ENCODE results near the gene PCDH10. TPM values are rescaled to one million over a fixed set of nuclear protein-coding genes. Genes with fewer than 3 reads are reported as not detected.
A peak's percentile ranks its signal among the peaks of the same experiment; 100 is the strongest.

PCDH10 gene
- total and polyA plus RNA-seq, 4 donors, result 21.6 to 80.9 (median 56.9) TPM

- 8% methylated on average over 2 of the region's 4 CpGs for WGBS (ENCODE audit: insufficient coverage)
- Histone ChIP-seq H3K9me3 (ENCODE audit: control insufficient read depth, insufficient read depth, low read length) (no peaks in the 10 kb centered on the region), H3K4me3 (ENCODE audit: low read depth, low read length) (peak overlapping the region; percentile 83), H3K36me3 (ENCODE audit: control insufficient read depth, insufficient read depth, low read length) (peaks cover 7% of the 10 kb centered on the region), H3K4me1 (ENCODE audit: control insufficient read depth, insufficient read depth, low read length) (peaks cover 28% of the 10 kb centered on the region), H3K27ac (ENCODE audit: low read depth, low read length) (peak overlapping the region; percentile 86), H3K27me3 (ENCODE audit: control insufficient read depth, insufficient read depth, low read length) (peaks cover 10% of the 10 kb centered on the region)
- DNase-seq (ENCODE audit: low read depth in 4 of 6, low spot score in 6 of 6), result peak in 3 of 6 donors; percentile 64 to 92 (median 86)
These were observed 5.6 kb downstream of the PCDH10 start for GRCh38 chr4:133154725-133155124.

- WGBS (ENCODE audit: insufficient coverage), result 23% methylated on average over 3 of the region's 5 CpGs
- peaks cover 3% of the 10 kb centered on the region for H3K27me3 ChIP-seq (ENCODE audit: control insufficient read depth, insufficient read depth, low read length)
- peak overlapping the region; percentile 26 for H3K4me3 ChIP-seq (ENCODE audit: low read depth, low read length)
- peaks cover 18% of the 10 kb centered on the region for H3K4me1 ChIP-seq (ENCODE audit: control insufficient read depth, insufficient read depth, low read length)
- peak in 5 of 6 donors; percentile 52 to 93 (median 81) for DNase-seq (ENCODE audit: low read depth in 4 of 6, low spot score in 6 of 6)
- H3K27ac ChIP-seq (ENCODE audit: low read depth, low read length), result peak overlapping the region; percentile 86
- peaks cover 7% of the 10 kb centered on the region for H3K36me3 ChIP-seq (ENCODE audit: control insufficient read depth, insufficient read depth, low read length)
- no peaks in the 10 kb centered on the region for H3K9me3 ChIP-seq (ENCODE audit: control insufficient read depth, insufficient read depth, low read length)
These were observed 7.0 kb downstream of the PCDH10 start for GRCh38 chr4:133156096-133156495.

GRCh38 chr4:133156556-133156955, 7.5 kb downstream of the PCDH10 start:
- Histone ChIP-seq H3K27me3 (ENCODE audit: control insufficient read depth, insufficient read depth, low read length) (peaks cover 2% of the 10 kb centered on the region), H3K36me3 (ENCODE audit: control insufficient read depth, insufficient read depth, low read length) (peaks cover 7% of the 10 kb centered on the region), H3K4me3 (ENCODE audit: low read depth, low read length) (peak overlapping the region; percentile 26), H3K27ac (ENCODE audit: low read depth, low read length) (peak overlapping the region; percentile 86), H3K9me3 (ENCODE audit: control insufficient read depth, insufficient read depth, low read length) (no peaks in the 10 kb centered on the region), H3K4me1 (ENCODE audit: control insufficient read depth, insufficient read depth, low read length) (peaks cover 14% of the 10 kb centered on the region)
- WGBS (ENCODE audit: insufficient coverage), result no CpG with 5 or more reads among the region's 2 CpGs
- DNase-seq (ENCODE audit: low read depth in 4 of 6, low spot score in 6 of 6), result no peak

- Histone ChIP-seq H3K27ac (ENCODE audit: low read depth, low read length) (peak overlapping the region; percentile 86), H3K4me3 (ENCODE audit: low read depth, low read length) (peak overlapping the region; percentile 26), H3K27me3 (ENCODE audit: control insufficient read depth, insufficient read depth, low read length) (no peaks in the 10 kb centered on the region), H3K4me1 (ENCODE audit: control insufficient read depth, insufficient read depth, low read length) (peaks cover 5% of the 10 kb centered on the region), H3K9me3 (ENCODE audit: control insufficient read depth, insufficient read depth, low read length) (no peaks in the 10 kb centered on the region), H3K36me3 (ENCODE audit: control insufficient read depth, insufficient read depth, low read length) (no peaks in the 10 kb centered on the region)
- peak in 2 of 6 donors; percentile 49 to 72 for DNase-seq (ENCODE audit: low read depth in 4 of 6, low spot score in 6 of 6)
- 43% methylated on average over 2 of the region's 5 CpGs for WGBS (ENCODE audit: insufficient coverage)
These were observed 8.5 kb downstream of the PCDH10 start for GRCh38 chr4:133157460-133158160.

- no peak overlapping the region for H3K27ac ChIP-seq (ENCODE audit: low read depth, low read length)
- no peaks in the 10 kb centered on the region for H3K27me3 ChIP-seq (ENCODE audit: control insufficient read depth, insufficient read depth, low read length)
- no peak for DNase-seq (ENCODE audit: low read depth in 4 of 6, low spot score in 6 of 6)
- H3K9me3 ChIP-seq (ENCODE audit: control insufficient read depth, insufficient read depth, low read length), result no peaks in the 10 kb centered on the region
- no peaks in the 10 kb centered on the region for H3K36me3 ChIP-seq (ENCODE audit: control insufficient read depth, insufficient read depth, low read length)
- H3K4me3 ChIP-seq (ENCODE audit: low read depth, low read length), result no peak overlapping the region
- WGBS (ENCODE audit: insufficient coverage), result no CpG with 5 or more reads among the region's 3 CpGs
- H3K4me1 ChIP-seq (ENCODE audit: control insufficient read depth, insufficient read depth, low read length), result peaks cover 4% of the 10 kb centered on the region
These were observed 11.8 kb downstream of the PCDH10 start for GRCh38 chr4:133160853-133161252.

GRCh38 chr4:133161570-133162295, 12.6 kb downstream of the PCDH10 start:
- Histone ChIP-seq H3K36me3 (ENCODE audit: control insufficient read depth, insufficient read depth, low read length) (no peaks in the 10 kb centered on the region), H3K4me1 (ENCODE audit: control insufficient read depth, insufficient read depth, low read length) (no peaks in the 10 kb centered on the region), H3K27ac (ENCODE audit: low read depth, low read length) (no peak overlapping the region), H3K4me3 (ENCODE audit: low read depth, low read length) (no peak overlapping the region), H3K9me3 (ENCODE audit: control insufficient read depth, insufficient read depth, low read length) (no peaks in the 10 kb centered on the region), H3K27me3 (ENCODE audit: control insufficient read depth, insufficient read depth, low read length) (no peaks in the 10 kb centered on the region)
- no CpG with 5 or more reads among the region's 2 CpGs for WGBS (ENCODE audit: insufficient coverage)
- DNase-seq (ENCODE audit: low read depth in 4 of 6, low spot score in 6 of 6), result no peak

GRCh38 chr4:133162941-133163340, 13.8 kb downstream of the PCDH10 start:
- no peaks in the 10 kb centered on the region for H3K36me3 ChIP-seq (ENCODE audit: control insufficient read depth, insufficient read depth, low read length)
- no peak overlapping the region for H3K27ac ChIP-seq (ENCODE audit: low read depth, low read length)
- H3K27me3 ChIP-seq (ENCODE audit: control insufficient read depth, insufficient read depth, low read length), result no peaks in the 10 kb centered on the region
- H3K4me1 ChIP-seq (ENCODE audit: control insufficient read depth, insufficient read depth, low read length), result no peaks in the 10 kb centered on the region
- H3K9me3 ChIP-seq (ENCODE audit: control insufficient read depth, insufficient read depth, low read length), result no peaks in the 10 kb centered on the region
- DNase-seq (ENCODE audit: low read depth in 4 of 6, low spot score in 6 of 6), result no peak
- no peak overlapping the region for H3K4me3 ChIP-seq (ENCODE audit: low read depth, low read length)
- 68% methylated on average over 5 of the region's 8 CpGs for WGBS (ENCODE audit: insufficient coverage)

- Histone ChIP-seq H3K9me3 (ENCODE audit: control insufficient read depth, insufficient read depth, low read length) (no peaks in the 10 kb centered on the region), H3K4me3 (ENCODE audit: low read depth, low read length) (no peak overlapping the region), H3K27me3 (ENCODE audit: control insufficient read depth, insufficient read depth, low read length) (no peaks in the 10 kb centered on the region), H3K4me1 (ENCODE audit: control insufficient read depth, insufficient read depth, low read length) (no peaks in the 10 kb centered on the region), H3K36me3 (ENCODE audit: control insufficient read depth, insufficient read depth, low read length) (no peaks in the 10 kb centered on the region), H3K27ac (ENCODE audit: low read depth, low read length) (no peak overlapping the region)
- WGBS (ENCODE audit: insufficient coverage), result no CpG with 5 or more reads among the region's 2 CpGs
- no peak for DNase-seq (ENCODE audit: low read depth in 4 of 6, low spot score in 6 of 6)
These were observed 29.9 kb downstream of the PCDH10 start for GRCh38 chr4:133178956-133179355.

GRCh38 chr4:133186210-133186609, 37.1 kb downstream of the PCDH10 start:
- DNase-seq (ENCODE audit: low read depth in 4 of 6, low spot score in 6 of 6), result no peak
- no peaks in the 10 kb centered on the region for H3K9me3 ChIP-seq (ENCODE audit: control insufficient read depth, insufficient read depth, low read length)
- H3K4me1 ChIP-seq (ENCODE audit: control insufficient read depth, insufficient read depth, low read length), result no peaks in the 10 kb centered on the region
- H3K27ac ChIP-seq (ENCODE audit: low read depth, low read length), result no peak overlapping the region
- H3K36me3 ChIP-seq (ENCODE audit: control insufficient read depth, insufficient read depth, low read length), result no peaks in the 10 kb centered on the region
- H3K4me3 ChIP-seq (ENCODE audit: low read depth, low read length), result no peak overlapping the region
- no peaks in the 10 kb centered on the region for H3K27me3 ChIP-seq (ENCODE audit: control insufficient read depth, insufficient read depth, low read length)

- no peaks in the 10 kb centered on the region for H3K27me3 ChIP-seq (ENCODE audit: control insufficient read depth, insufficient read depth, low read length)
- WGBS (ENCODE audit: insufficient coverage), result no CpG with 5 or more reads among the region's 5 CpGs
- H3K4me1 ChIP-seq (ENCODE audit: control insufficient read depth, insufficient read depth, low read length), result no peaks in the 10 kb centered on the region
- no peak overlapping the region for H3K4me3 ChIP-seq (ENCODE audit: low read depth, low read length)
- no peaks in the 10 kb centered on the region for H3K36me3 ChIP-seq (ENCODE audit: control insufficient read depth, insufficient read depth, low read length)
- no peak overlapping the region for H3K27ac ChIP-seq (ENCODE audit: low read depth, low read length)
- H3K9me3 ChIP-seq (ENCODE audit: control insufficient read depth, insufficient read depth, low read length), result no peaks in the 10 kb centered on the region
- DNase-seq (ENCODE audit: low read depth in 4 of 6, low spot score in 6 of 6), result no peak
These were observed 37.8 kb downstream of the PCDH10 start for GRCh38 chr4:133186845-133187244.
